Caco-2 (cell line): ENCODE data around the gene SPARCL1. TPM values are rescaled to one million over a fixed set of nuclear protein-coding genes. Genes with fewer than 3 reads are reported as not detected.
A peak's percentile ranks its signal among the peaks of the same experiment; 100 is the strongest.

Experiments
- BruUV-seq: library from RNA; stranded (reverse); fragments of 400-500 nt; replicated peaks from 2 replicates; lab custom pipeline; 2021; lab: Mats Ljungman, UMichigan
- CTCF ChIA-PET: fragments of 300-600 bp; sonication (Branson Sonifier 250); formaldehyde crosslinking; loops from one replicate; lab custom pipeline; 2022; ENCODE audit warnings: antibody characterized with exemption; lab: Charles Lee
- POLR2A ChIA-PET: fragments of 300-600 bp; sonication (Branson Sonifier 250); formaldehyde crosslinking; loops from one replicate; lab custom pipeline; 2022; ENCODE audit warnings: antibody characterized with exemption; lab: Charles Lee
- DNase-seq, 2 experiments: peaks; one replicate each; pipeline versions ENCODE4 v3.0.0 to v3.0.0-alpha.2; 2020 to 2022
- H3K27me3 ChIP-seq: replicated peaks from 2 replicates; pipeline ENCODE4 v1.6.0; 2011; ENCODE audit warnings: low read length; ENCODE audit not compliant: control insufficient read depth, insufficient read depth
- H3K36me3 ChIP-seq: 2 replicates; pipeline ENCODE4 v1.5.1; 2011; ENCODE audit warnings: low read length; ENCODE audit not compliant: control insufficient read depth, insufficient read depth
- H3K4me1 ChIP-seq: fragments of 250-450 bp; sonication (Bioruptor Pico); 2 replicates; pipeline ENCODE4 v1.5.1; 2020; ENCODE audit warnings: mild to moderate bottlenecking
- H3K4me3 ChIP-seq: 2 replicates; pipeline ENCODE4 v1.5.1; 2011; ENCODE audit warnings: low read depth, mild to moderate bottlenecking, control low read depth, low read length
- H3K9me3 ChIP-seq: fragments of 250-450 bp; sonication (Bioruptor Pico); 2 replicates; pipeline ENCODE4 v1.5.1; 2020; ENCODE audit warnings: mild to moderate bottlenecking, moderate library complexity
- H3K27ac Mint-ChIP-seq: one replicate; pipeline ENCODE4 v1.8.0; 2022; ENCODE audit warnings: mixed read lengths; ENCODE audit not compliant: unreplicated experiment
- H3K27me3 Mint-ChIP-seq: one replicate; pipeline ENCODE4 v1.8.0; 2022; ENCODE audit warnings: mixed read lengths; ENCODE audit not compliant: insufficient read depth, unreplicated experiment
- H3K36me3 Mint-ChIP-seq: one replicate; pipeline ENCODE4 v1.8.0; 2022; ENCODE audit warnings: mild to moderate bottlenecking, mixed read lengths; ENCODE audit not compliant: insufficient read depth, unreplicated experiment
- H3K4me1 Mint-ChIP-seq: one replicate; pipeline ENCODE4 v1.8.0; 2022; ENCODE audit warnings: low read depth, mixed read lengths; ENCODE audit not compliant: unreplicated experiment
- H3K4me3 Mint-ChIP-seq: one replicate; pipeline ENCODE4 v1.8.0; 2022; ENCODE audit warnings: mild to moderate bottlenecking, moderate library complexity, mixed read lengths; ENCODE audit not compliant: unreplicated experiment
- H3K9me3 Mint-ChIP-seq: one replicate; pipeline ENCODE4 v1.8.0; 2022; ENCODE audit warnings: mixed read lengths; ENCODE audit not compliant: unreplicated experiment
- intact Hi-C: fragments of 100-400 bp; cut with micrococcal nuclease; formaldehyde crosslinking; loops from one replicate; pipeline ENCODE4 v1.10.0; 2022; ENCODE audit not compliant: unreplicated experiment
- total RNA-seq: library from RNA; stranded (reverse); gene quantifications from 2 replicates; pipeline ENCODE4 v1.2.3, GENCODE V29; 2022
- TF ChIP-seq, protein P1 (sequence below), 2 experiments: fragments of 200-600 bp in 1 of 2; IDR thresholded peaks; 1 replicate in 1 of 2; 2 replicates in 1 of 2; pipeline versions ENCODE4 v1.5.1 to v1.8.0; 2011 to 2022; ENCODE audit warnings: antibody characterized with exemption in 1 of 2, control low read depth in 1 of 2, inconsistent platforms in 1 of 2, low read depth in 1 of 2, low read length in 1 of 2, mild to moderate bottlenecking in 1 of 2, moderate library complexity in 1 of 2; ENCODE audit not compliant: insufficient read depth in 1 of 2, severe bottlenecking in 1 of 2, unreplicated experiment in 1 of 2

Gene SPARCL1
- total RNA-seq, 1 experiment from 2014 or later = 0.18 TPM

DNA sequence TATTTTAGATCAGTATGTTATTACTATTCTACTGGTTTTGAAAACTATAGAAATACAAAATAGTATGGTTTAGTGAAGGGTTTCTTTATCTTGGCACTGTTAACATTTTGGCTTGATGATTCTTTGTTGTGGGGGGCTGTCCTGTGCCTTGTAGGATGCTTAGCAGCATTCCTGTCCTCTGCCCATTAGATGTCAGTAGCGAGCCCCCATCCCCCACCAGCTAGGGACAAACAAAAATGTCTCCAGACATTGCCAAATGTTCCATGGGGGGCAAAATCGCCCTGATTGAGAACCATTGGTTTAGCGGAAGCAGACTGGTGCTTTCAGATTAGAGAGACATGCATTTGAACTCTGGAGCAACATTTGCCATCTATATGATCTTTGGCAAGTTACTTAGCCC is 23.3 kb downstream of the SPARCL1 start:
- ChIA-PET POLR2A (no interaction called here), CTCF (no interaction called here)
- no TSS peak for BruUV-seq
- no peaks in the 10 kb centered on the region for H3K36me3 Mint-ChIP-seq
- H3K4me1 ChIP-seq = no peaks in the 10 kb centered on the region
- no peak overlapping the region for H3K4me3 ChIP-seq
- no peaks in the 10 kb centered on the region for H3K9me3 ChIP-seq
- no peak overlapping the region for H3K4me3 Mint-ChIP-seq
- H3K36me3 ChIP-seq = no peaks in the 10 kb centered on the region
- peaks cover 6% of the 10 kb centered on the region for H3K27me3 Mint-ChIP-seq
- no peak for DNase-seq
- TF ChIP-seq, protein P1, sequence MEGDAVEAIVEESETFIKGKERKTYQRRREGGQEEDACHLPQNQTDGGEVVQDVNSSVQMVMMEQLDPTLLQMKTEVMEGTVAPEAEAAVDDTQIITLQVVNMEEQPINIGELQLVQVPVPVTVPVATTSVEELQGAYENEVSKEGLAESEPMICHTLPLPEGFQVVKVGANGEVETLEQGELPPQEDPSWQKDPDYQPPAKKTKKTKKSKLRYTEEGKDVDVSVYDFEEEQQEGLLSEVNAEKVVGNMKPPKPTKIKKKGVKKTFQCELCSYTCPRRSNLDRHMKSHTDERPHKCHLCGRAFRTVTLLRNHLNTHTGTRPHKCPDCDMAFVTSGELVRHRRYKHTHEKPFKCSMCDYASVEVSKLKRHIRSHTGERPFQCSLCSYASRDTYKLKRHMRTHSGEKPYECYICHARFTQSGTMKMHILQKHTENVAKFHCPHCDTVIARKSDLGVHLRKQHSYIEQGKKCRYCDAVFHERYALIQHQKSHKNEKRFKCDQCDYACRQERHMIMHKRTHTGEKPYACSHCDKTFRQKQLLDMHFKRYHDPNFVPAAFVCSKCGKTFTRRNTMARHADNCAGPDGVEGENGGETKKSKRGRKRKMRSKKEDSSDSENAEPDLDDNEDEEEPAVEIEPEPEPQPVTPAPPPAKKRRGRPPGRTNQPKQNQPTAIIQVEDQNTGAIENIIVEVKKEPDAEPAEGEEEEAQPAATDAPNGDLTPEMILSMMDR (IDR thresholded peaks at IDR 0.05; ENCODE audit: insufficient read depth in 1 of 2, low read depth in 1 of 2, low read length in 1 of 2, severe bottlenecking in 1 of 2, unreplicated experiment in 1 of 2) = peak in 1 of 2 experiments; percentile 6
- no peak overlapping the region for H3K27ac Mint-ChIP-seq
- H3K4me1 Mint-ChIP-seq = no peaks in the 10 kb centered on the region
- no peaks in the 10 kb centered on the region for H3K27me3 ChIP-seq
- intact Hi-C loops = no loop called here
- no peaks in the 10 kb centered on the region for H3K9me3 Mint-ChIP-seq

DNA sequence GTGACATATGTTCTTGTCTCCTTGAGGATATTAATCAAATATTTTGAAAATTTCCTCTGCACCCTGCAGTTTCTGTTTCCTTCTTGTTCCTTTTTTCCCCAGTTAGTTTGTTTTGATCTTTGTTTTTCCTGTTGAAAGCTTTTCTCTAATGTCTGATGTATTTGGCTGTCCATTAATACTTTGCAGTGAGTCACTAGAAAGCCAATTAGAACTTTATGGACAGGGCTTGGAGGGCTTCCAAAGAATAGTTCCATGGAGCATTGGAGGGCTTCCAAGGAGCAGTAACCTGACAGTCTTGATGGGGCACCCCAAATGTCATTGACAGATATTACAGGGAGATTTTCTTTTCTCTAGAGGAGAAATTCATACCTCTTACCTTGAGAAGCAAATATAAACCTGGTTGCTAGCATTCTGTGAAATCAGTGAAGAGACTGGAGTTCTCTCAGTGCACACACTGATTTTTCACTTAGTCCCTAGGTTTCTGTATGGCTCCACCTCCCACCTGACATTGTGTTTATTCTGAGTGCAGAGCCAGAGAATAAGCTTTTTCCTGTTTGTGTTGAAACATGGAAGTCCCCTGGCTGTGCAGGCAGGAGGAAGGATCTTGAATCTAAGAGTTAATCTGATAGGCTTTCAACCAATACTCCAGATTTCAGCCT is 26.5 kb downstream of the SPARCL1 start:
- intact Hi-C loops = no loop called here
- H3K36me3 Mint-ChIP-seq = no peaks in the 10 kb centered on the region
- H3K4me3 ChIP-seq = no peak overlapping the region
- no peaks in the 10 kb centered on the region for H3K36me3 ChIP-seq
- TF ChIP-seq, protein P1 (IDR thresholded peaks at IDR 0.05; ENCODE audit: insufficient read depth in 1 of 2, low read depth in 1 of 2, low read length in 1 of 2, severe bottlenecking in 1 of 2, unreplicated experiment in 1 of 2) = no peak
- no peak overlapping the region for H3K4me3 Mint-ChIP-seq
- no TSS peak for BruUV-seq
- H3K4me1 Mint-ChIP-seq = no peaks in the 10 kb centered on the region
- POLR2A ChIA-PET = no interaction called here
- H3K9me3 ChIP-seq = no peaks in the 10 kb centered on the region
- no peak overlapping the region for H3K27ac Mint-ChIP-seq
- DNase-seq = no peak
- CTCF ChIA-PET = no interaction called here
- H3K9me3 Mint-ChIP-seq = no peaks in the 10 kb centered on the region
- H3K4me1 ChIP-seq = no peaks in the 10 kb centered on the region
- H3K27me3 ChIP-seq = no peaks in the 10 kb centered on the region
- H3K27me3 Mint-ChIP-seq = peaks cover 6% of the 10 kb centered on the region

DNA sequence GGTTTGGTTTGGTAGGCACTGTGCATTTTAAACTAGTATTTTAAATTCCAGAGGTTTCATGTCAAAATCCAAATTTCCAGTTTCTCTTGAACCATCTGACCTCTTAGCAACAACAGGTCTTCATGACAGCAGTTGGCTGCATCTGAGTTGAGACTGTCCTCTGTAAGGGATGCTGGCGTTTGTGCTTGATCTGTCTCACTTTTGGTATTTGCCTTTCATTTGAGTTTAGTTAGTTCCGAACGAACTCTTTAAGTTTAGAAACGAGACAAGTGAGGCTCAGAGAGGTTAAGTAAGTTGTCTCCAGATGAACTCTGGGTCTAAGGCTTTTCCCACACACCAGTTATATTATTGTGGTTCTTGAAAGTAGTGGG is 29.1 kb downstream of the SPARCL1 start:
- Mint-ChIP-seq H3K9me3 (no peaks in the 10 kb centered on the region), H3K4me3 (no peak overlapping the region), H3K36me3 (no peaks in the 10 kb centered on the region), H3K27ac (no peak overlapping the region), H3K27me3 (peaks cover 6% of the 10 kb centered on the region), H3K4me1 (no peaks in the 10 kb centered on the region)
- no peak for DNase-seq
- ChIA-PET CTCF (no interaction called here), POLR2A (no interaction called here)
- Histone ChIP-seq H3K4me1 (no peaks in the 10 kb centered on the region), H3K9me3 (no peaks in the 10 kb centered on the region), H3K36me3 (no peaks in the 10 kb centered on the region), H3K4me3 (no peak overlapping the region), H3K27me3 (no peaks in the 10 kb centered on the region)
- intact Hi-C loops = no loop called here
- no TSS peak for BruUV-seq
- TF ChIP-seq, protein P1 (IDR thresholded peaks at IDR 0.05; ENCODE audit: insufficient read depth in 1 of 2, low read depth in 1 of 2, low read length in 1 of 2, severe bottlenecking in 1 of 2, unreplicated experiment in 1 of 2) = no peak
